HG02763 (cell line): ENCODE data around the gene ATP8A2.

Experiments
- ATAC-seq: cut with Tn5 transposase; IDR thresholded peaks from one replicate; pipeline ENCODE4 v1.9.1; 2021; ENCODE audit warnings: mild to moderate bottlenecking, moderate library complexity; ENCODE audit not compliant: unreplicated experiment

The ATP8A2 gene

DNA sequence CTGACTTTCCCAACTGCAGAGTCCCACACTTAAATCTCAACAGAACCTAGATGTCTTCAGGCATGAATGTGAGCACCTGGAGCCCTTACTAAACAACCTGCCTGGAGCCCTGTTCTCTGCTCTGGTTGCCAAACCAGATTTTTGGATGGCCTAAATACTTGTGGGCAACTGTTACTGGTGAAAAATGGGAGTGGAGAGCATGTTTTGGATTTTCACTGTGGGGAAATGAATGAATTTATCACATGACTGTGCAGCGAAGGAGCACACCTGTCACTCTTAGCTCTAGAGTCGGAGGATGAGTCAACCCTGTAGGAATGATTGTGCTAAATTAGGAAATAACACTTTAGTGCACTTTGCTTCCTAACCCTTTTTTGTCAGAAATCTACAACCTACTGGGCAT, 649.7 kb downstream of the ATP8A2 start:
- ATAC-seq, result no peak

DNA sequence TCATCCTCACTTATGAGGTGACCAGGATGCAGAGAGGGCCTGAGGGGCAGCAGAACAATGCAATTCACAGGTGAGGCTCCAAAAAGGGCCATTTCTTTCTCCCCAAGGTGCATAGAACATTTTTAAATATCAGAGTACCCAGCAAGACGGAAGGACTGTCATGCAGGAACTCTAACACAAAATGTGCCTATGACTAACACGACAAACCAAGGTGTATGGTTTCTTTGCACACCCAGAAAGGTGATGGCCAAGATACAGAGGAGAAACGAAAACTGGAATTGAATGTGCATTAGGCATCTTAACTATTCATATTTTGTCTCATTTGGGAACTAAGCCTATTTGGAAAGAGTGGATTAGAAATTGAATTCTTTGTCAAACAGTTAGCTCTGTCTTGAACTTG, 650.2 kb downstream of the ATP8A2 start:
- ATAC-seq, result no peak

DNA sequence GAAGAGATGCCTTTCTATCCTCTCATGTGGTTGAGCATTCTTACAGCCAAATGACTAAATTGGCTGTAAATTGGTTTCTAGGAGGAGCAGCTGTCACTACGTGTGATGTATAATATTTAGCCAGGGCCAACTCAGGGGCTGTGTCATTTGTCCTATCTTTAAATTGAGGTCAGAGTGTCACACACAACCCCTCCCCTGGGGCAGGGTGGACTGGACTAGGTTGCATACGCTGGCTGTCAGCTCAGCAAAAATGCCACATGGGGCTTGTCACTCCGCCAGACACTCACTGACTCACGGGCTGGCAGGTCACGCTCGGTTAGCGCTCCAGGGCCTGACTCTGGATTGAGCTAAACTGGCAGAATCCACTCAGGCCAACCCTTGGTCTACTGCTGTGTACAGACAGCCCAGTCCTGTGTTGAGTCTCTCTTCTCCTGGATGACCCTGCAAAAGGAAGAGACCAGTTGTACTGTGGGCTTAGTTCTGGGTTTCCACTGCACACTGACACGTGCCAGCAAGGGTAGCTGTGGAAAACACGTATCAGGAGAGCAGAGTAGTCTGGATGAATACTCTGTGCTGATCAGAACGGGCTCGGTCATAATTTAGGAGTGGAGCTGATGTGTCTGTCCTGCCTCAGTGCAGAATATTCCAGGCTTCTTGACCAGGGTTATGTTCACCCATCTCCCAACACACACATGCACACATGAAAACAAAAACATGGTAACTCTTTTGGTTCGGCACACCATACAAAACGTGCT, 650.9 kb downstream of the ATP8A2 start:
- ATAC-seq, result no peak

DNA sequence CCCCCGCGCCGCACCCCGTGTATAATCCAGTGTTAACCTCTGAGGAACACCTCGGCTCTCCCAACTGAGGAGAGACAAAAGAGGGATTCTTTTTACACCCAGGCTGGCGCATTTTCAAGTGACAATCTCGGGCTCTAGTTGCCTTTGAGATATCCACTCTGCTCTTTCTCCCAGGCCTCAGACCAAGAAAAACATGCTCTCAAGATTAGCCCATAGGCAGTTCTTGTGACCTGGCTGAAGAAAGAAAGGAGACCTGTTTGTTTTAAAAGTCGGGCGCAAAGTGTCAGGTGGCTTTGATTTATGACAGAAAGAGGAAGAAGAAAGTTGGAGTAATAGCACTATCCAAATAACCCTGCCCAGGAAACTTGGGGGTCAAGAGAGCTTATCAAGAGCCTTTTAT, 652.8 kb downstream of the ATP8A2 start:
- no peak for ATAC-seq

DNA sequence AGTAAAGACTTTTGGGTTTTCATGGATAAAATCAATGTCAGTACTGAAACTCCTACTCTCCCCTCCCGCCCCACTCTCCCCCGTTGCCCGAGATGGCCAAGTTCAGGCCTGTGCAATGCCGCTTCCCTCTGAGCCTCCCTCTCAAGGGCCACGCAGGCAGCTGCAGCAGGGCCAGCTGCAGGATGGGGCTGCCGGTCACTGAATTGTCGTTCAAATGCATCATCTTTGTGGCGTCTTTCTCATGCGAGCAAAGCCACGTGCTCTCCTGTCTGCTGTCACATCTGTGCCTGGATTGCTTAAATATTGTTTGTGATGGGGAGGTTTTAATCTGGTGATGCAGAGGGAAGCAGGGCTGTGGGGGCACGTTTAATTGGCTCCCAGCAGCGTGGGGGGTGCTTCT, 653.4 kb downstream of the ATP8A2 start:
- no peak for ATAC-seq

DNA sequence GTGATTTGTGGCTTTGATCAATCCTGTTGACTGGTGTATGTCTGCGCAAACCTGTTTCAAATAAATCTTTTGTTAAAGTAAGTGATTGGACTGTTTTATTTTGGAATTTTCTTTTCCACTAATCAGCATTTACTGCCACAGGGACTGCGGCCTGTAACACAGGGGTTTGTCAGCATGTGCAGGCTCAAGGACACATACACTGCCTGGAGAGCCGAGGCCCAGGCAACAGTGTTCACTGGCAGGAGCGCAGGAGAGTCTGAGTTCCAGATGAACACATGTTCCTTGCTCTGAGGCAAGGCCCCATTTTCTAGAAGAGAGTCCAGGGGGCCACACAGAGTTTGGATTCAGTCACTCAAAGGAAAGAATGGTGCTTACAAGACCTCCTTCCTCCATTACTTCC, 654.0 kb downstream of the ATP8A2 start:
- ATAC-seq, result no peak

DNA sequence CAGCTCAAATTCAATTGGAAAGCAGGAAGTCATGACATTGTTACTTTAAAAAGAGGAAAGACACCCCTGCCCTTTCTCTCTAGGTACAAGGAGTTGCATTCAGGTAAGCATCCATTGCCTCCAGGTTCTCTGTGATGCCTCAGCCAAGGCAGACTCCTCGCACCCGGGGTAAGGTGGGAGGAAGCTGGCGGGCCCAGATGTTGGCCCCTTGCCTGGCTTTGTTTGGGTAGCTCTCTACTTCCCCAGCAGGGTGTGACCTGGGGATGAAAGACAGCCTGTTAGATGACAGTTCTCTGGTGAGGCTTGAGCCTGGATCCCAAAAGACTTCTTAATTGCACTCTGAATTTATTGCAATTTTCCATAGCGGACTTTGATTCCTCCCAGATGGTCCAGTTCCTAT, 654.4 kb downstream of the ATP8A2 start:
- ATAC-seq, result no peak

DNA sequence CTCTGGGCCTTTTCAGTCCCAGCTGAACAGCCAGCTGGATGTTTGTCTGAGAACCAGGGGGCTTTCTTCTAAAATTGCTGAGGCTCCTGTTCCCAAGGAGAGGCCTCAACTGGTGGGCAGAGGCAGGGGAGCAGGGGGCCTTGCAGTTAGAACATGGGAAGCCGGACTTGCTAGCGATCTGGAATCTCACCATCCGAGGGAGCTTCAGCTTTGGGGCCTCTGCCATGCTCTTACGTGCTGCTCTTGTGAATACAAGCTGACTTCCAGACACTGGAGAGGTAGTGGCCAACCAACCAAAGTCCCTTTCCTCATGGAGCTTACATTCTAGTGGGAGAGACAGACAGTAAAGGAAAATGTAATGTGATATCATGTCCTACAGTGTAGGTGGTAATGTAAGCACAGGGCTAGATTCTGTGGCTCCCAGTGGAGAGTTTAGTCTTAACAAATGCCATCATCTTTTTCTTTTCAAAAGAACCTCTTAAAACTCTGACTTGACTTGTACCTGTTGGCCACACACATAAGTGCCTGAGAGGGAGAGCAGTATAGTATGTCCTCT, 657.9 kb downstream of the ATP8A2 start:
- ATAC-seq, result no peak

DNA sequence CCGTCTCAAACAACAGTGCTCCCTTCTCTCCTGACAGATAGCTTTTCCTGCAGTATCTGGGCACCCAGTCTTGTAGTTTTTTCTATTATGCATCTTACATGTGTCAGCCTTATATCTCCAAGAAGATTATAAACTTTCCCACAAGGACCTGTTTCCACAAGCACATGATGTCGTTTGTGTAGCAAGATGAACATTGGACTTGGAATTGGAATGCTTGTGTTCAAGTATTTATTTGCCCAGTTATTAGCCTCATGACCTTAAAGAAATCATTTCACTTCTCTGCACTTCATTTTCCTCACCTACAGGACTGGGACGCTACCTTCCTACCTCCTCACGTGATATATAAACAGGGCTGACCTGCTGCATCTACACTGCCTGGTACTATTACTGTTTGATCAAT, 658.6 kb downstream of the ATP8A2 start:
- ATAC-seq, result no peak

DNA sequence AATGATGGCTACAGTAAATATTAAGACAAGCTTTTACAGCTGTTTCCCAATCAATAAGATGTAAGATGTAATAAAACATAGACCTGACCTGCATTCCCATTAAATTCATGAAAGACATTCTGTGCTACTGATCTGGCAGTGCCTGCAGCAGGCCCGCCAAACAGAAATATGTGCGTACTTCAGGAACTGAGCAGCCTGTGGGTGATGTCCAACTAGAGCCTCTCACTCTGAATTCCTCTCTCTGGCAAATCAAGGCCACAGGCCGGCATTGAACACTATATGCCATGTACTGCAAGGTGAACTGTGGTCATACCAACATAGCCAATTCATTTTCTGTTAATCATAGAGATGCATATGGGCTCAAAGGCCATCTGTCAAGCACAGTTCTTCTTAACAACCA, 662.2 kb downstream of the ATP8A2 start:
- no peak for ATAC-seq

DNA sequence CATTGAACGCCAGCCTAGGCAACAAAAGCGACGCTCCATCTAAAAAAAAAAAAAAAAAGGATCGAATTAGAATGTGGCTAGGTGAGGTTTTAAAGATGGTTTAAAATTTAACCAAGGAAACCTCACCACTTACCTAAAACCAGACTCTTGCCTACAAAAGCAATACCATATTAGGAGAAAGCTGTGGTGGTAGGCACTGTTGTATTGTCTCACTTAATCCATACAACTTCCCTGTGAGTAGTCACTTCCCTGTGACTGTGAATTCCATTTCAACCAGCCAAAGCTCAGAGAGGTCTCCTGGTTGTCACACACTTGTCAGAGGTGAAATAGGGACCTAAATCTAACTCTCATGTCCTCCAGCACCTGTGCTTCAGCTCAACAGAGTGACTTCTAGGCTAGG, 664.6 kb downstream of the ATP8A2 start:
- ATAC-seq, result no peak

DNA sequence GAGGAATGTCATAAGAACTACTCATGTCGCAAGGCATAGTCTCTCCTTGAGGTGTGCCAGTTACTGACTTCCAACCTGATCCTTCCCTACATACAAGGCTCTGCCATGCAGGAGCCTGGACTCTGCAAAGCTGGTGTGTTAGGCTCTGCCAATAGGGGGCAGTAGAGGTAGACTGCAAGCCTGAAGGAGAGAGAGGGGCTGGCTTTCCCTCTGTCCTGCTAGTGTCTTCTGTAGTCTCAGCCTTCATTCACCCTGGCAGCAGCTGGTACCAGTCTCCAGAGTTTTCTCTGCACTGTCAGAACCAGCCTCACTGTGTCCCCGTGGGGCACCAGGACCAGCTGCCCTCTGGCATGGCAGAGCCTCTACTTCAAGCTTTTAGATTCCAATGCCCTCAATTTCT, 665.5 kb downstream of the ATP8A2 start:
- no peak for ATAC-seq

DNA sequence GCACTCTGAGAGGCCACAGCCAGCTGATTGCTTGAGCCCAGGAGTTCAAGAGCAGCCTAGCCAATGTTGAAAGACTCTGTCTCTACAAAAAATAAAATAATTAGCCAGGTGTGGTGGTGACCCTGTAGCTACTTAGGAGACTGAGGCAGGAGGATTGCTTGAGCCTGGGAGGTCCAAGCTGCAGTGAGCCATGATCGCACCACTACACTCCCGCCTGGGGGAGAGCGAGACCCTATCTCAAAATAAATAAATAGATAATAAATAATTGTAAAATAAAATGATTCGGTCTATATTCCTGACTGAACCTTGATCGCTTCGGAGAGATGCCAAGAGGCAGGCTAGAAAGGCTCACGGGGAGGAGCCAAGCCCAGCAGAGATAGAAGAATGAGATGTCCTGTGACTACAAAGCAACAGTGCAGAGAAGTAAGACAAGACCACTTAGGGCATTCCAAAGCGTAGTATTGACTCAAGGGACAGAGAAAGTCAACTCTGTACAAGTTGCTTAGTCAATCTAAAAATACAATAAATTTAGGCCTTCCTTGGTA, 667.2 kb downstream of the ATP8A2 start:
- ATAC-seq, result no peak

DNA sequence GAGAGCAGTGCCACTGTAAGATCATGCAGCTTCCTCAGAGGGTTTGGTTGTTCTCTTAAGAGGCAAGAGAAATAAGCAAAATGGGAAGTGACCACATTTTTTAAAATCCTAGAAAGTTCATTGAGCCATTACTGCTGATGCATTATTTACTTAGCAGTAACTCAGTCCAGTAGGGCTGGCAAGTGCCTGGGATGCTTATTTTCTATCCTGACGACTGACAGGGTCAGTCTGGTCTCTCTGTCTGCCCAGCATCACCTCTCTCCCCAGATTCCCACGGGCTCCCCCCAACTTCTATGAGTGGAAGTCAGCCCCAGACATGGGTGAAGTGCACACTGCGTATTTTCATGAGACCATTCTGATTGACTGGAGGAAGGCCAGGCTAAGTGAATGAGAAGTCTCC, 669.7 kb downstream of the ATP8A2 start:
- no peak for ATAC-seq

DNA sequence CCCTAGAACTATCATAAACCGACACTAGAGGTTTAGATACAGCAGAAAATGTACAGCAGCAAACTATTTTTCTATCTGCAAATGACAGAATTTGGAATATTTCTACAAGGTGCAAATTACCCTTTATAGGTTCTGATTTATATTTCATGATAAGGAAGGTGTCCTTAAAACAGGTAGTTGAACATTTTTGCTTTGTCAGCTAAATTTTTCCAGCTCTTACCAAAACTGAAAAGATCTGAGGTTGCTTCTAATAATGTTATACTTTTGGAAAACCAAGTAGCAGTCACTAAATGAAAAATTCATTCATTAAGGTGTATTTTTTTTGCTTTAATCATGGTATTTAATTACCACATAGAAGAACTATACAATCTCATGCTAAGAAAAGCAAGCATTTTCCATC, 671.0 kb downstream of the ATP8A2 start:
- ATAC-seq, result no peak

DNA sequence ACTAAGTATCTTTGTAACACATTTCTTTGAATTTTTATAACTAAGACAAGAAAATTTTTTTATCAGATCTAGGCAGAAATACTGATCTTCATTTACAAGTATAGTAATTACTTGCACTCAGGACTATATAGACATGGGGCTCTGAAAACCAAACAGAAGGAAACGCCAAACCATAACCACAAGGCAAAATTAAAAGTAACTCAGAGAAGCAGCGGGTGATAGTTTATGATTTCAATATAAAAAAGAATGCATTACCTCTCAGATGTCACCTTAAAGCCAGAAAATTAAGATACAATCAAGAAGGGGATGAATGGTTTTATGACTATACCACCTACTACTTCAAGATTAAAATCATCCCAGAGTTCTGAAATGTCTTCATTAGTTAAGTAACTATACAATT, 673.4 kb downstream of the ATP8A2 start:
- no peak for ATAC-seq

DNA sequence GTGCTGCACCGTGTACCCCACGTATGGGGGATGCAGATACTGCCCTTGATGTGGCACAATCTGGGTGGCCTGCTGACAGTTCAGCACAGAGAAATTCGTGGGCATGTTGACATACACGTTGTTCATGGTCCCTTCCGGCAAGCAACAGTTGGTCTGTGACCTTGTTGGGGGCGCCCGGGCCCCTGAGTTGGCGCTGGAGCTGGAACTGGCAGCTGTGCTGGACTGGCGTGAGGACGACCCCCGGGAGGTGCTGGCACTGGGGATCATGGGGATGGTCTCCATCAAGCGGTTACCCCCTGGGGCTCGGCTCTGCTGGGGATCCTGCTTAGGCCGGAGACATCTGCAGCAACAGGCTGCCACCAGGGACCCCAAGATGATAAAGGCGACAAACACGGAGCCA, 674.9 kb downstream of the ATP8A2 start:
- ATAC-seq, result no peak

DNA sequence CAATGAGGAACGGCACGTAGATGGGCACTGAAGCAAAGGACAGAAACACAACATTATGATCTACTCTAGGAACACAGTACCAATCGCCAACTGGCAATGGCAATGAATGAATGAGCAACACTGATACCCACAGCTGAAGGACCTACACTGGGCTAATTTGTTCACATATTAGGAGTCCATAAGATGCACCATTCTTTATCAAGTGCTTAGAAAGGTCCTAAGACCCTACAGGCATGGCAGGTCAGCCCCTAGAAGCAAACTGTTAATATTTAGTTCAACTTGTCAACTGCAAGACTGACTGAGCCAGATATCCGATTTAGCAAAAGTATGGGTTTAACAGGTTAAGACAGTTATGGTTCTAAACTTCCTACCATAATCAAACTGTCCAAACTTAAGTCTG, 675.3 kb downstream of the ATP8A2 start:
- ATAC-seq, result no peak

DNA sequence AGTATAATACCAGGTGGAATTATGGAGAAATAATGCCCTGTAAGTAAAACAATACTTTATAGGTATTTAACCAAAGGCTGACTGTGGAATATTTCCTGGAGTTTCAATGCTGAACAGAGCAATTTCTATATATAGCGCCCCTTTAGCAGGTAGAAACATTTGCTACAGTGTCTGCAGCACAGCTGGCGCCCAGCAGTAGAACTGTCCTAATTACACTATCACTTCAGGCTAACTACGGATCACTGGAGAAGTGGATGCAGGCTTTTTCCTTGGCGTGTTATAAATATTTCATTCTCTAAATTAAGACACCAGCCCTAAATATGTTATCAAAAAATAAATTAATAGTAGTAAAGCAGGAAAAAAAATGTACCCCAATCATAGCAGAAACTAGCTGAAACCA, 677.0 kb downstream of the ATP8A2 start:
- ATAC-seq, result no peak

DNA sequence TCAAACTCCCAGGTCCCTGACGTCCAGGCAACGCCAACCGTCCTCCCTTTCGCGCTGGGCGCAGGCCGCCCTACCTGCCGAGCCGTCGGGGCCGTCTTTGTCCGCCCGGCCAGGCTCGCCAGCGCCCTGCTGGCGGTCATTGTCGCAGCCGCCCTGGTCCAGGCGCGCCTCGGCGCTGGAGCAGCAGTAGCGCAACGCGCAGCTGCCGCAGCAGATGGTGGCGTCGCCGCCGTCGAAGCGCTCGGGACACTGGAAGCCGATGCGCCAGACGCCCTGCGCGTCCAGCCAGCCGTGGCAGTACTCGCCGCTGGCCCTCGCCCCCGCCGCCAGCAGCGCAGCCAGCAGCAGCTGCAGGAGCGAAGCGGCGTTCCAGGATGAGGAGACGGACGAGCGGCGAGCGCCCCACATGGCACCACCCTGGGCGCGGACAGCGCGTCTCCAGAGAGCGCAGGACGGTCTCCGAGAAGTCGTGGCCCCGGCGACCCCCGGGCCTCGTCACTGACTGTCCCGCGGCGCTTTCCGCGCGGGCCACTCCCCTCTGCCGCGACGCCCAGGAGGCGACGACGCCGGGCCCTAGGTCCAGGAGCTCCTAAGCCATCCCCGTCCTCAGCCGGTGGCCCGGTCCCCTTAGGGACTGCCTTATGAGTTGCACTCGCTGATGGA, 678.9 kb downstream of the ATP8A2 start:
- no peak for ATAC-seq

DNA sequence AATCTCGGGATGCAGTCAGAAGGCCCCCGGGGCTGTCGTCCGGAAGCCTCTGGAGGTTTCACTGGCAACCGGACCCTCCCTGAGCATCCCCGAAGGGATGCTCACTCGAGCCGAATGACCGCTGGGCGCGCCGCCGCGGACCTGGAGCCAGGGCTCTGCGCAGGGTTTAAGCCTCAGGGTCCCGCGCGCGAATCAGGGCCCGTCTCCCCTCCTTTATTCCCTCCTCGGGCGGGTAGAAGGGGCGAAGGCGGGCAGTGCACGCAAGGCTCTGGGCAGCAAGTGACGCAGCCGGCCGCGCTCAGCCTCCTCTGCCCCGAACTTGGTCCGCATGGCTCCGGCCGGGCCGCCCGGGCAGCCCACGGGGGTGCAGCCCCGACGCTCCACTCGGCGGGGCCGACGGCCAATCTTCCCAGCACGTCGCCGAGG, 679.5 kb downstream of the ATP8A2 start:
- no peak for ATAC-seq

DNA sequence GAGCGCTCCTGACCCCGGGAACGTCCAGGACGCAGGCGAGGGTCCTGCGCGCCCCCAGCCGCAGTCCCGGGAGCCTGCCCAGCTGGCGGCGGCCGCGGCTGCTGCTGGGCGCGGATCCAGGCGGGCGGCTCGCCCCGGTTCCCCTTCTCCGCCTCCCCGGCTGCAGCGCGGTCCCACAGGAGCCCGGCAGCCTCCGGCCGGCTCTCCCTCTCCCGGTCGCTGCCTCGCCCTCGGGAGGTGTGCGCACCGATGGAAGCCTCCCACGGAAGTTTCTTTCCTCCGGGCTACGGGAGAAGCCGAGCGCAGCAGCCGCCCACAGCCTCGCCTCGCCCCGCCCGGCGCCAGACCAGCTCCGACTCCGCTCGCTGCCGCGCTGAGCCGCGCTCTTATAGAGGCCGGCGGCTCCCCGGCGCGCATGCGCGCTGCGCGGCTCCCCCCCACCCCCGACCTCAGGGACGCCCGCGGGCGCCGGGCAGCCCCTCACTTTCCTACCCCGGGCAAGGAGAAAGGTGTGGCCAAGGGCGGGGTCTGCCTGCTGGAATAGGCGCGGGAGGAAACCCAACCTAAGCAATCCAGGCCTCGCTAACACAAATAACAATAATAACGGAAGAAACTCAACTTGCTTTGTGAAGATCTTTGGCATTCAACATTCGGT, 680.0 kb downstream of the ATP8A2 start, which contains the start of gene SHISA2:
Gene SHISA2 (minus strand): TSS at position 360 of the 655 bp plus-strand sequence. CDS start 1,041 bp downstream, outside the sequence.
- no peak for ATAC-seq
